Cardiac muscle cell (in vitro differentiated cells and primary cell): ENCODE results near the gene HSD17B4. TPM values are rescaled to one million over a fixed set of nuclear protein-coding genes. Genes with fewer than 3 reads are reported as not detected.

Source experiments
- DNase-seq, 2 donors: peaks; one replicate each; pipeline versions ENCODE4 v3.0.0 to v3.0.0-alpha.2; 2010 to 2017; ENCODE audit warnings: low read depth in 1 of 2, low spot score in 1 of 2
- H3K27ac ChIP-seq: fragments of 200-600 bp; sonication (generic); 2 replicates; pipeline ENCODE4 v1.5.1; 2016
- H3K27me3 ChIP-seq: fragments of 200-600 bp; sonication (generic); 2 replicates; pipeline ENCODE4 v1.6.0; 2016; ENCODE audit warnings: control low read depth
- H3K36me3 ChIP-seq: fragments of 200-600 bp; sonication (generic); 2 replicates; pipeline ENCODE4 v1.5.1; 2016; ENCODE audit warnings: control low read depth
- H3K4me1 ChIP-seq: fragments of 200-600 bp; sonication (generic); 2 replicates; pipeline ENCODE4 v1.8.1; 2017; ENCODE audit warnings: low read depth, mild to moderate bottlenecking, mixed run types
- H3K4me3 ChIP-seq: fragments of 200-600 bp; sonication (generic); 2 replicates; pipeline ENCODE4 v1.5.1; 2016; ENCODE audit warnings: mild to moderate bottlenecking
- H3K9me3 ChIP-seq: fragments of 200-600 bp; sonication (generic); 2 replicates; pipeline ENCODE4 v1.5.1; 2017; ENCODE audit warnings: low read depth, mild to moderate bottlenecking, control low read depth
- CTCF ChIP-seq: IDR thresholded peaks from 2 replicates; pipeline ENCODE4 v1.5.1; 2012; ENCODE audit warnings: low read depth, mild to moderate bottlenecking, low read length
- polyA plus RNA-seq: library from polyadenylated mRNA; unstranded; fragments of >200 nt; fragmentation: Nextera tagmentation; extraction: Ambion mirVana; gene quantifications from 2 replicates; pipeline ENCODE4 v1.2.1, GENCODE V29; 2016
- total RNA-seq: library from RNA; depleted of rRNA; stranded (reverse); fragments of >200 nt; gene quantifications from 2 replicates; pipeline ENCODE4 v1.2.3, GENCODE V29; 2016

Gene HSD17B4
- total and polyA plus RNA-seq, 2 experiments from 2014 or later, result 165 to 183 TPM

GRCh38 chr5:119458911-119459632 is 6.8 kb downstream of the HSD17B4 start:
- H3K4me3 ChIP-seq, result no peak overlapping the region
- H3K27ac ChIP-seq, result no peak overlapping the region
- TF ChIP-seq CTCF, result no peak
- H3K4me1 ChIP-seq, result no peaks in the 10 kb centered on the region
- H3K36me3 ChIP-seq, result no peaks in the 10 kb centered on the region
- no peak for DNase-seq
- no peaks in the 10 kb centered on the region for H3K27me3 ChIP-seq
- H3K9me3 ChIP-seq, result no peaks in the 10 kb centered on the region

- Histone ChIP-seq H3K36me3 (no peaks in the 10 kb centered on the region), H3K9me3 (no peaks in the 10 kb centered on the region), H3K27ac (no peak overlapping the region), H3K4me3 (no peak overlapping the region), H3K27me3 (no peaks in the 10 kb centered on the region), H3K4me1 (no peaks in the 10 kb centered on the region)
- no peak for DNase-seq
- TF ChIP-seq CTCF, result no peak
These were observed 13.3 kb downstream of the HSD17B4 start for GRCh38 chr5:119465640-119466039.

GRCh38 chr5:119468286-119468685 is 16.0 kb downstream of the HSD17B4 start:
- no peak for TF ChIP-seq CTCF
- H3K9me3 ChIP-seq, result no peaks in the 10 kb centered on the region
- no peak for DNase-seq
- no peaks in the 10 kb centered on the region for H3K27me3 ChIP-seq
- no peak overlapping the region for H3K4me3 ChIP-seq
- H3K27ac ChIP-seq, result no peak overlapping the region
- no peaks in the 10 kb centered on the region for H3K4me1 ChIP-seq
- no peaks in the 10 kb centered on the region for H3K36me3 ChIP-seq

- no peak overlapping the region for H3K27ac ChIP-seq
- H3K27me3 ChIP-seq, result no peaks in the 10 kb centered on the region
- H3K4me3 ChIP-seq, result no peak overlapping the region
- no peaks in the 10 kb centered on the region for H3K4me1 ChIP-seq
- DNase-seq, result no peak
- H3K36me3 ChIP-seq, result no peaks in the 10 kb centered on the region
- no peak for TF ChIP-seq CTCF
- H3K9me3 ChIP-seq, result no peaks in the 10 kb centered on the region
These were observed 17.9 kb downstream of the HSD17B4 start for GRCh38 chr5:119470105-119470763.

- Histone ChIP-seq H3K27ac (no peak overlapping the region), H3K4me1 (no peaks in the 10 kb centered on the region), H3K27me3 (no peaks in the 10 kb centered on the region), H3K9me3 (no peaks in the 10 kb centered on the region), H3K4me3 (no peak overlapping the region), H3K36me3 (no peaks in the 10 kb centered on the region)
- peak; percentile 78 for TF ChIP-seq CTCF
- peak; percentile 24 to 66 for DNase-seq
These were observed 18.7 kb downstream of the HSD17B4 start for GRCh38 chr5:119470851-119471451.
